ENCODE results near the gene CSNK1G2. TPM values are rescaled to one million over a fixed set of nuclear protein-coding genes. Genes with fewer than 3 reads are reported as not detected.

The CSNK1G2 gene
- total and polyA plus RNA-seq, 2 experiments from 2014 or later = 97.7 to 100 TPM

- no peak for TF ChIP-seq CTCF (IDR thresholded peaks at IDR 0.05; ENCODE audit: low read depth, low read length)
- H3K4me1 ChIP-seq (ENCODE audit: low read depth) = no peaks in the 10 kb centered on the region
- H3K27ac ChIP-seq = no peak within 1 kb of the TSS
- peak within 1 kb of the TSS; percentile 67 for H3K4me3 ChIP-seq
- DNase-seq (ENCODE audit: low read depth in 1 of 2, low spot score in 1 of 2) = peak; percentile 57 to 89
- H3K27me3 ChIP-seq = no peaks in the 10 kb centered on the region
- H3K9me3 ChIP-seq (ENCODE audit: low read depth) = no peaks in the 10 kb centered on the region
- H3K36me3 ChIP-seq = no peaks in the 10 kb centered on the region
Measured at GRCh38 chr19:2015608-2015950, 74.6 kb downstream of the CSNK1G2 start, which contains the start of gene BTBD2. BTBD2 (minus strand) TSS chr19:2015714; CDS start chr19:2015703, 11 bp downstream.

- peak; percentile 63 to 90 for DNase-seq (ENCODE audit: low read depth in 1 of 2, low spot score in 1 of 2)
- TF ChIP-seq CTCF (IDR thresholded peaks at IDR 0.05; ENCODE audit: low read depth, low read length) = no peak
- H3K27me3 ChIP-seq = no peaks in the 10 kb centered on the region
- H3K4me3 ChIP-seq = peak overlapping the region; percentile 3
- H3K4me1 ChIP-seq (ENCODE audit: low read depth) = no peaks in the 10 kb centered on the region
- H3K27ac ChIP-seq = no peak overlapping the region
- no peaks in the 10 kb centered on the region for H3K36me3 ChIP-seq
- no peaks in the 10 kb centered on the region for H3K9me3 ChIP-seq (ENCODE audit: low read depth)
Measured at GRCh38 chr19:2016041-2016807, 75.3 kb downstream of the CSNK1G2 start.

- H3K27me3 ChIP-seq = no peaks in the 10 kb centered on the region
- no peaks in the 10 kb centered on the region for H3K4me1 ChIP-seq (ENCODE audit: low read depth)
- DNase-seq (ENCODE audit: low read depth in 1 of 2, low spot score in 1 of 2) = no peak
- no peak overlapping the region for H3K27ac ChIP-seq
- no peak for TF ChIP-seq CTCF (IDR thresholded peaks at IDR 0.05; ENCODE audit: low read depth, low read length)
- no peaks in the 10 kb centered on the region for H3K36me3 ChIP-seq
- no peak overlapping the region for H3K4me3 ChIP-seq
- no peaks in the 10 kb centered on the region for H3K9me3 ChIP-seq (ENCODE audit: low read depth)
Measured at GRCh38 chr19:2018752-2019151, 77.8 kb downstream of the CSNK1G2 start.

GRCh38 chr19:2021453-2022140, 80.6 kb downstream of the CSNK1G2 start:
- Histone ChIP-seq H3K36me3 (no peaks in the 10 kb centered on the region), H3K4me1 (ENCODE audit: low read depth) (no peaks in the 10 kb centered on the region), H3K9me3 (ENCODE audit: low read depth) (no peaks in the 10 kb centered on the region), H3K27ac (no peak overlapping the region), H3K27me3 (no peaks in the 10 kb centered on the region), H3K4me3 (no peak overlapping the region)
- no peak for TF ChIP-seq CTCF (IDR thresholded peaks at IDR 0.05; ENCODE audit: low read depth, low read length)
- DNase-seq (ENCODE audit: low read depth in 1 of 2, low spot score in 1 of 2) = no peak

GRCh38 chr19:2022289-2022688, 81.3 kb downstream of the CSNK1G2 start:
- Histone ChIP-seq H3K27ac (no peak overlapping the region), H3K4me1 (ENCODE audit: low read depth) (no peaks in the 10 kb centered on the region), H3K9me3 (ENCODE audit: low read depth) (no peaks in the 10 kb centered on the region), H3K4me3 (no peak overlapping the region), H3K27me3 (no peaks in the 10 kb centered on the region), H3K36me3 (no peaks in the 10 kb centered on the region)
- TF ChIP-seq CTCF (IDR thresholded peaks at IDR 0.05; ENCODE audit: low read depth, low read length) = no peak
- DNase-seq (ENCODE audit: low read depth in 1 of 2, low spot score in 1 of 2) = no peak

Data from cardiac muscle cell (in vitro differentiated cells and primary cell).